A673 (cell line): ENCODE results near the gene GPR137C. TPM values are rescaled to one million over a fixed set of nuclear protein-coding genes. Genes with fewer than 3 reads are reported as not detected.

Source experiments
- BruUV-seq: library from RNA; stranded (reverse); fragments of 400-500 nt; replicated peaks from 2 replicates; lab custom pipeline; 2021; lab: Mats Ljungman, UMichigan
- CTCF ChIA-PET: fragments of 300-600 bp; sonication (Branson Sonifier 250); formaldehyde crosslinking; loops from one replicate; lab custom pipeline; 2022; ENCODE audit warnings: antibody characterized with exemption; lab: Charles Lee
- POLR2A ChIA-PET: fragments of 300-600 bp; sonication (Branson Sonifier 250); formaldehyde crosslinking; loops from one replicate; lab custom pipeline; 2022; ENCODE audit warnings: antibody characterized with exemption; ENCODE audit not compliant: low non-redundant PET; lab: Charles Lee
- DNase-seq: peaks from one replicate; pipeline ENCODE4 v3.0.0-alpha.2; 2015; ENCODE audit warnings: low spot score
- H3K27ac ChIP-seq: fragments of 200-600 bp; sonication (generic); 2 replicates; pipeline ENCODE4 v1.5.1; 2016; ENCODE audit warnings: mixed run types, low read depth, mild to moderate bottlenecking, mixed read lengths, antibody characterized with exemption, low read length; ENCODE audit not compliant: poor library complexity, severe bottlenecking
- H3K27me3 ChIP-seq: fragments of 200-600 bp; sonication (generic); replicated peaks from 2 replicates; pipeline ENCODE4 v1.6.1; 2017; ENCODE audit warnings: mixed run types, low read depth, mild to moderate bottlenecking, mixed read lengths, antibody characterized with exemption, low read length; ENCODE audit not compliant: insufficient read depth, poor library complexity
- H3K36me3 ChIP-seq: fragments of 200-600 bp; sonication (generic); 2 replicates; pipeline ENCODE4 v1.6.1; 2016; ENCODE audit warnings: mixed run types, mild to moderate bottlenecking, mixed read lengths, antibody characterized with exemption, low read length; ENCODE audit not compliant: insufficient read depth, poor library complexity, severe bottlenecking
- H3K4me1 ChIP-seq: fragments of 200-600 bp; sonication (generic); 2 replicates; pipeline ENCODE4 v1.6.1; 2017; ENCODE audit warnings: mixed run types, mild to moderate bottlenecking, mixed read lengths, antibody characterized with exemption, low read length; ENCODE audit not compliant: insufficient read depth, poor library complexity, severe bottlenecking
- H3K4me3 ChIP-seq: fragments of 200-600 bp; sonication (generic); 2 replicates; pipeline ENCODE4 v1.5.1; 2016; ENCODE audit warnings: low read depth, mixed run types, mild to moderate bottlenecking, mixed read lengths, low read length; ENCODE audit not compliant: poor library complexity, severe bottlenecking
- H3K9me3 ChIP-seq: fragments of 200-600 bp; sonication (generic); 2 replicates; pipeline ENCODE4 v1.6.1; 2016; ENCODE audit warnings: mixed run types, low read depth, mild to moderate bottlenecking, mixed read lengths, antibody characterized with exemption, low read length; ENCODE audit not compliant: poor library complexity, severe bottlenecking
- CTCF ChIP-seq: fragments of 300-800, 200-600 bp; sonication (generic); conservative IDR thresholded peaks from 2 replicates; pipeline ENCODE4 v1.5.1; 2017; ENCODE audit warnings: low read depth, mild to moderate bottlenecking, antibody characterized with exemption, low read length, moderate library complexity, mixed read lengths
- EZH2 ChIP-seq: fragments of 200-600 bp; sonication (generic); IDR thresholded peaks from 2 replicates; pipeline ENCODE4 v1.6.1; 2017; ENCODE audit warnings: borderline replicate concordance, low read depth, mild to moderate bottlenecking, mixed read lengths, antibody characterized with exemption, low read length; ENCODE audit not compliant: poor library complexity, severe bottlenecking
- intact Hi-C: fragments of 100-400 bp; cut with micrococcal nuclease; formaldehyde crosslinking; loops from one replicate; pipeline ENCODE4 v1.10.0; 2022; ENCODE audit not compliant: unreplicated experiment
- total RNA-seq: library from RNA; stranded (reverse); gene quantifications from 2 replicates; pipeline ENCODE4 v1.2.3, GENCODE V29; 2021

The GPR137C gene
- total RNA-seq, 1 experiment from 2014 or later, result 2.8 TPM

GRCh38 chr14:52583544-52583943, 30.9 kb downstream of the GPR137C start:
- Histone ChIP-seq H3K27me3 (no peaks in the 10 kb centered on the region), H3K4me3 (no peak overlapping the region), H3K36me3 (no peaks in the 10 kb centered on the region), H3K4me1 (no peaks in the 10 kb centered on the region), H3K9me3 (no peaks in the 10 kb centered on the region), H3K27ac (no peak overlapping the region)
- ChIA-PET POLR2A (no interaction called here), CTCF (no interaction called here)
- TF ChIP-seq CTCF, result no peak
- TF ChIP-seq EZH2, result no peak
- no peak for DNase-seq
- no TSS peak for BruUV-seq
- intact Hi-C loops, result no loop called here

GRCh38 chr14:52589646-52590045, 37.0 kb downstream of the GPR137C start:
- no peaks in the 10 kb centered on the region for H3K36me3 ChIP-seq
- no peaks in the 10 kb centered on the region for H3K4me1 ChIP-seq
- intact Hi-C loops, result no loop called here
- H3K9me3 ChIP-seq, result no peaks in the 10 kb centered on the region
- ChIA-PET CTCF (no interaction called here), POLR2A (no interaction called here)
- TF ChIP-seq CTCF, result no peak
- no peak for TF ChIP-seq EZH2
- no TSS peak for BruUV-seq
- H3K27me3 ChIP-seq, result no peaks in the 10 kb centered on the region
- DNase-seq, result no peak
- H3K4me3 ChIP-seq, result no peak overlapping the region
- H3K27ac ChIP-seq, result no peak overlapping the region

DNA sequence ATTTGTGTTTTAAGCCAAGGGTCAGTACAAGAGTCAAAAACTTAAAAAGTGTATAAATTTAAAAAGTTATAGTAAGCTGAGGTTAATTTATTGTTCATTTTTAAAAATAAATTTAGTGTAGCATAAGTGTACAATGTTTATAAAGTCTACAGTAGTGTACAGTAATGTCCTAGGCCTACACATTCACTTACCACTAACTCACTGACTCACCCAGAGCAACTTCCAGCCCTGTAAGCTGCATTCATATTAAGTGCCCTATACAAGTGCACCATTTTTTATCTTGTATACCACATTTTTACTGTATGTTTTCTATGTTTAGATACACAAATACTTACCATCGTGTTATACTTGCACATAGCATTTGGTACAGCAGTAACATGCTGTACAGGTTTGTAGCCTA, 37.7 kb downstream of the GPR137C start:
- POLR2A ChIA-PET, result no interaction called here
- TF ChIP-seq CTCF (no peak), EZH2 (no peak)
- Histone ChIP-seq H3K9me3 (no peaks in the 10 kb centered on the region), H3K36me3 (no peaks in the 10 kb centered on the region), H3K4me1 (no peaks in the 10 kb centered on the region), H3K4me3 (no peak overlapping the region), H3K27ac (no peak overlapping the region), H3K27me3 (no peaks in the 10 kb centered on the region)
- CTCF ChIA-PET, result no interaction called here
- intact Hi-C loops, result no loop called here
- no TSS peak for BruUV-seq
- no peak for DNase-seq
